HEK293T (cell line): Measurements from ENCODE around the gene HOXA3.

Source experiments
- FOXM1 ChIP-seq: fragments of 450-650 bp; IDR thresholded peaks from 2 replicates; pipeline ENCODE4 v1.6.1; 2017; ENCODE audit warnings: mild to moderate bottlenecking, borderline replicate concordance
- NFRKB ChIP-seq: fragments of 450-650 bp; IDR thresholded peaks from 2 replicates; pipeline ENCODE4 v1.6.1; 2016; ENCODE audit warnings: mild to moderate bottlenecking, moderate library complexity
- SP1 ChIP-seq: fragments of 450-650 bp; IDR thresholded peaks from 2 replicates; pipeline ENCODE4 v1.6.1; 2017

- TF ChIP-seq SP1 (no peak), FOXM1 (no peak), NFRKB (no peak)
Observed at GRCh38 chr7:27171325-27171636, 18.9 kb upstream of the HOXA3 start.
